Body of pancreas (tissue), 4 donors: ENCODE data around the gene TMEM190.

Experiments
- POLR2A ChIP-seq, 3 donors: fragments of 450-650 bp; IDR thresholded peaks; one replicate each; pipeline ENCODE4 v1.6.1; 2016; ENCODE audit warnings: antibody characterized with exemption in 3 of 3, mild to moderate bottlenecking in 2 of 3
- TF ChIP-seq, protein P1 (sequence below), 7 experiments: fragments of 450-650 bp in 4 of 7; fragments of 200-600 bp in 3 of 7; sonication (generic) in 3 of 7; IDR thresholded peaks; one replicate each; pipeline ENCODE4 v1.5.1; 2016 to 2019; ENCODE audit warnings: antibody characterized with exemption in 7 of 7

- TF ChIP-seq, protein P1, sequence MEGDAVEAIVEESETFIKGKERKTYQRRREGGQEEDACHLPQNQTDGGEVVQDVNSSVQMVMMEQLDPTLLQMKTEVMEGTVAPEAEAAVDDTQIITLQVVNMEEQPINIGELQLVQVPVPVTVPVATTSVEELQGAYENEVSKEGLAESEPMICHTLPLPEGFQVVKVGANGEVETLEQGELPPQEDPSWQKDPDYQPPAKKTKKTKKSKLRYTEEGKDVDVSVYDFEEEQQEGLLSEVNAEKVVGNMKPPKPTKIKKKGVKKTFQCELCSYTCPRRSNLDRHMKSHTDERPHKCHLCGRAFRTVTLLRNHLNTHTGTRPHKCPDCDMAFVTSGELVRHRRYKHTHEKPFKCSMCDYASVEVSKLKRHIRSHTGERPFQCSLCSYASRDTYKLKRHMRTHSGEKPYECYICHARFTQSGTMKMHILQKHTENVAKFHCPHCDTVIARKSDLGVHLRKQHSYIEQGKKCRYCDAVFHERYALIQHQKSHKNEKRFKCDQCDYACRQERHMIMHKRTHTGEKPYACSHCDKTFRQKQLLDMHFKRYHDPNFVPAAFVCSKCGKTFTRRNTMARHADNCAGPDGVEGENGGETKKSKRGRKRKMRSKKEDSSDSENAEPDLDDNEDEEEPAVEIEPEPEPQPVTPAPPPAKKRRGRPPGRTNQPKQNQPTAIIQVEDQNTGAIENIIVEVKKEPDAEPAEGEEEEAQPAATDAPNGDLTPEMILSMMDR (IDR thresholded peaks at IDR 0.05) = no peak
- TF ChIP-seq POLR2A (IDR thresholded peaks at IDR 0.05) = no peak
These were observed 2.5 kb downstream of the TMEM190 start for GRCh38 chr19:55379174-55379573.
